Left cardiac atrium (tissue), 4 donors: ENCODE results near the gene MRPS26. TPM values are rescaled to one million over a fixed set of nuclear protein-coding genes. Genes with fewer than 3 reads are reported as not detected.
"Not testable (repeated sequence)": the region's sequence is repeated elsewhere in the genome, so short reads cannot be mapped to it uniquely, and the experiment has no call there.

ENCODE experiments used
- ATAC-seq, 2 donors: fragments of 200-7000 bp; cut with Tn5 transposase; one replicate each; pipeline ENCODE4 v1.9.1; 2020; ENCODE audit warnings: mild to moderate bottlenecking in 2 of 2, moderate library complexity in 2 of 2
- DNase-seq: peaks from one replicate; pipeline ENCODE4 v3.0.0-alpha.2; 2020
- intact Hi-C, 2 donors: fragments of 100-400 bp; cut with DNase I; formaldehyde crosslinking; loops; one replicate each; pipeline versions ENCODE4 v1.14.1 to v1.15.1; 2022 to 2023
- total RNA-seq, 2 donors: library from RNA; stranded (reverse); fragmentation: NEBNext Ultra II Directional; extraction: Animal tissue kit (Norgen Biotek cat#: 25700); gene quantifications; one replicate each; pipeline ENCODE4 v1.2.1, GENCODE V29; 2021
- donor health status: DM: no; HTN: yes; CAD: no.
- donor health status: DM: no; HTN: yes; CAD: no; lungs with severe emphysema.
- donor health status: DM: yes; HTN: yes; CAD: no.
- donor health status: Dilated cardiomyopathy.

Gene MRPS26
- total RNA-seq, 2 donors from 2014 or later, result 42.7 to 42.8 TPM

DNA sequence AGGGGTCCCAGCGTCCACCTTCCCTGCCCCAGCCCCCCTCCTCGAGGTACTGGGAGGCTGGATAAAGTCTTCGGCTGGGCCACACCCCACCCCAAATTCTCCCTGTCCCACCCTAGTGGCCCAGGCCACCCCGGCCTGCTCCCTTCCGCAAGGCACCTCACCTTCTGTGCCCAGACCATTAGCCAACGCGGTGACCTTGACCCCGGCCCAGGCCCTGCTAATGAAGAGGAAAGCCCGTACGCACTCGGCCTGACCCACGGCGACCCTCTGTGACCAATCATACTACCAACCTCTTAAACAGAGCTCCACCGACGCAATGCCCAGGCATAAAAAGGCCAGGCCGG, 25.4 kb downstream of the MRPS26 start:
- intact Hi-C loops, result no loop called here
- DNase-seq (no peak), ATAC-seq (no peak)

DNA sequence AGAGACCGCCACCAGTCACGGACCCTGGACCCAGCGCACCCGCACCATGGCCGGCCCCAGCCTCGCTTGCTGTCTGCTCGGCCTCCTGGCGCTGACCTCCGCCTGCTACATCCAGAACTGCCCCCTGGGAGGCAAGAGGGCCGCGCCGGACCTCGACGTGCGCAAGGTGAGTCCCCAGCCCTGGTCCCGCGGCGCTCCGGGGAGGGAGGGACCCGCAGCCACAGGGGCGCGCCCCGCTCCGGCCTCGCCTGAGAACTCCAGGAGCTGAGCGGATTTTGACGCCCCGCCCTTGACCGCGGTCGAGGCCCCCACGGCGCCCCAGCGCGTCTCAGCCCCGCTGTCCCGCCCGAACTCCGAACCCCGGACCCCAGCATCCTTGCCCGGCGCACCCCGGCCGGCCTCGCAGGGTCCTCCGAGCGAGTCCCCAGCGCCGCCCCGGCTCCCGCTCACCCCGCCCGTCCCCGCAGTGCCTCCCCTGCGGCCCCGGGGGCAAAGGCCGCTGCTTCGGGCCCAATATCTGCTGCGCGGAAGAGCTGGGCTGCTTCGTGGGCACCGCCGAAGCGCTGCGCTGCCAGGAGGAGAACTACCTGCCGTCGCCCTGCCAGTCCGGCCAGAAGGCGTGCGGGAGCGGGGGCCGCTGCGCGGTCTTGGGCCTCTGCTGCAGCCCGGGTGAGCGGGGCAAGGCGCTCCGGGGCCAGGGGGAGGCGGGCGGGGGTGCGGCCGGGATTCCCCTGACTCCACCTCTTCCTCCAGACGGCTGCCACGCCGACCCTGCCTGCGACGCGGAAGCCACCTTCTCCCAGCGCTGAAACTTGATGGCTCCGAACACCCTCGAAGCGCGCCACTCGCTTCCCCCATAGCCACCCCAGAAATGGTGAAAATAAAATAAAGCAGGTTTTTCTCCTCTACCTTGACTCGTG, 26.0 kb downstream of the MRPS26 start, which contains the start of gene OXT:
Gene OXT (plus strand): TSS at position 11 of the 920 bp plus-strand sequence. CDS start 36 bp downstream, at position 47.
- DNase-seq, result peak; percentile 66

DNA sequence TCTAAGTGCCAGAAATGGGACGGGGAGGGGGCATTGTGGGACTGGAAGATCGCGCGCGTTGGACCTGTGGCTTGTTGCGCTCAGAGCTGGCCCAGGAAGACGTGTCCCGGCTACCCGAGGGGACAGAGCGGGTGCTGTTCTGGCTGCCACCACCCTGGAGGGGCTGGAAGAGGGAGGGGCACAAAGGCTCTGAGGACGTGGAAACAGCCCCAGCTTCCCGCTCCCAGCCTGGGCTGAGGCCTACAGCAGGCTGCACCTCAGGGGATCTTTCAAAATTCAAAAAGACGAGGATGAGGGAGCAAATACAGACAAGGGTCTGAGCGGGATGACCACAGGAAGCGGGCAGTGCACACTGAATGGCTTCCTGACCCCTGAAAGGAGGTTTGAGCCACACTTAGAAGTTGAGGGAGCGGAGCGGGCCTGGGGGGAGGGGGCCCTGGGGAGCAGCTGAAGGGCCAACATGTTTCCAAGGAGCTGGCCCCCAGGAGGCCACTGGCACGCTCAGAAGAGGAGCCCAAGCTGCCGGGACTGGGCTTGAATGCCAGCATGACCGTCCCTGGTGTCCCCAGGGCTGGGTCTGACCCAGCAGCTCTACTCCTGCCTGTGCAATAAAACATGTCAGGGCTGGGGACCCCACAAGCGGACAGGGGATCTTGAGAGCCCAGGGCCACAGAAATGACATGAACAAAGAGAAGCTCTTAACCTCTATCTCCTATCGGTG, 26.8 kb downstream of the MRPS26 start:
- ATAC-seq (no peak), DNase-seq (no peak)
- intact Hi-C loops, result no loop called here

More for the DNA sequence above, 26.0 kb downstream of the MRPS26 start, which contains the start of gene OXT:
- intact Hi-C loops, result no loop called here
- peak; percentile 80 to 90 for ATAC-seq

DNA sequence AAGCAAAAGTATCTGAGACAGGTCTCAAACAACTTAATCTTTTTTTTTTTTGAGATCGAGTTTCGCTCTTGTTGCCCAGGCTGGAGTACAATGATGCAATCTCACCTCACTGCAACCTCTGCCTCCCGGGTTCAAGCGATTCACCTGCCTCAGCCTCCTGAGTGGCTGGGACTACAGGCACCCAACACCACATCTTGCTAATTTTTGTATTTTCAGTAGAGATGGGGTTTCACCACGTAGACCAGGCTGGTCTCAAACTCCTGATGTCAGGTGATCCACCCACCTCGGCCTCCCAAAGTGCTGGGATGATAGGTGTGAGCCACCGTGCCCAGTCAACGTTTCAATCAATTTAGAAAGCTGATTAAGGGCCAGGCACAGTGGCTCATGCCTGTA, 27.4 kb downstream of the MRPS26 start:
- ATAC-seq, DNase-seq, intact Hi-C loops: not testable (repeated sequence)

DNA sequence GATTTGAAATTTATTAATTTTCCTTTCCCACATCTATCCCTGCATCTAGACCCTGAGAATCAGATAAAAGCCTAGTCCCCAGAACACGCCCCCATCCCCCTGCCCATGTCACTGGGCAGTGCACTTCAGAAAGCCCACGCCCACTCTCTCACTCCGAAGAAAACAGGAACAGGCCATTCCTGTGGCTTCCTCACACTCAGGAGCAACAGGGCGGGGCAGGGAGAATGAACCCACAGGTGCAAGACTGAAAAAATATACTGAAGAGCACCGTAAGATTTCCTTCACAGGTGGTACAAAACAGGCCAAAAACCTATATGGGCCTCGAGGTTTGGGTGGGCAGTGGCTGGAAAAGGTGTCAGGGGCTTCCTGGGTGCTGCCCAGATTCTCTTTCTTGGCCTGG, 29.0 kb downstream of the MRPS26 start:
- intact Hi-C loops, result no loop called here
- DNase-seq (no peak), ATAC-seq (no peak)

DNA sequence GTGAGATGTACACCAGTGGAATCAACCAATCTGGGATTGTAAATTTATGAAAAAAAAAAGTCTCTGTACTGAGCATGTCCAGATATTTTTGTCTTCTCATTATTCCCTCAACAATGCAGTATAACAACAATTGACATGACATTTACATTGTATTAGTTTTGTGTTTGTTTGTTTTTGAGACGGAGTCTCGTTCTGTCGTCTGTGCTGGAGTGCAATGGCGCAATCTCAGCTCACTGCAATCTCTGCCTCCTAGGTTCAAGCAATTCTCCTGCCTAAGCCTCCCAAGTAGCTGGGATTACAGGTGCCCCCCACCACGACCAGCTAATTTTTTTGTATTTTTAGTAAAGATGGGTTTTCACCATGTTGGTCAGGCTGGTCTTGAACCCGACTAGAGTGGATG, 29.5 kb downstream of the MRPS26 start:
- intact Hi-C loops, ATAC-seq, DNase-seq: not testable (repeated sequence)

DNA sequence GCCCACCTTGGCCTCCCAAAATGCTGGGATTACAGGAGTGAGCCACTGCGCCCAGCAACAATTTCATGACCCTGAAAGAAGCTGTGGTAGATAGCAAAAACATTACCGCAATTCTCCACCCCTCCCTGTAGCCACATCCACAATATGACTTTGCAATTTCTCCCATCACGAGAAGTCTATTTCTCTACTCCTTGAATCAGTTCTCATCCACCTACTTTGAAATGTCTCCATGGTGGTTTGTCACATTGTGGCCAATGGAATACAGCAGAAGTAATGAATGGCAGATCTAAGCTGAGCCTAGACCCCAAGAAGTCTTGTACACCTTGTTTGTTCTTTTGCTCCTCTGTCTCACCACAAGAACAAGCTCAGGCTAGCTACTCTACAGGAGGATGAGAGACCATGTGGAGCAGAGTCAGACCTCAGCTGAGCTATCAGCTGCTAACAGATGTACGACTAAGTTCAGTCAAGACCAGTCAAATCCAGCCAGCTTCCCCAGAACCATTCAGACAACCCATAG, 31.8 kb downstream of the MRPS26 start:
- ATAC-seq, result no peak
- intact Hi-C loops, result no loop called here
- no peak for DNase-seq

DNA sequence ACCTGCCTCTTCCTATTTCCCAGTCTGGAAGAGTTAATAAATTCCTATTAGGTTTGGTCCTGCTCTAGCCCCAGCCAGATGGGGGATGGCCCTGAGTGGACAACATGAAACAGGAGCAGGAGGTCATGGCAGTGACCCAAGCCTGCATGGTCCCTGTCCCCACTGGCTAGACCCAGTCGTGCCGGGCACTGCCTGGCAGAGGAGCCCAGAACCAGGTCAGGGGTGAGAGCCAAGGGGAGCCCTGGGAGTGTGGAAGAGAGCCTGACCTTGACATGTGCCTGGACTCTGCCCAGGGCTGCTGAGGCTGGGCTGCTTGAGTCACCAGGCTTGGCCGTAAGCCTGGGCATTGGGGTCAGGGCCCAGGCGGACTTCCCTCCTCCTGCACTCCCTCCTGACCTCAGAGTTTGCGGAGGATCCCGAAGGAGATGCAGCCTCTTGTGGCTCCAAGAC, 35.1 kb downstream of the MRPS26 start:
- ATAC-seq, result peak; percentile 87 to 96
- intact Hi-C loops, result no loop called here

DNA sequence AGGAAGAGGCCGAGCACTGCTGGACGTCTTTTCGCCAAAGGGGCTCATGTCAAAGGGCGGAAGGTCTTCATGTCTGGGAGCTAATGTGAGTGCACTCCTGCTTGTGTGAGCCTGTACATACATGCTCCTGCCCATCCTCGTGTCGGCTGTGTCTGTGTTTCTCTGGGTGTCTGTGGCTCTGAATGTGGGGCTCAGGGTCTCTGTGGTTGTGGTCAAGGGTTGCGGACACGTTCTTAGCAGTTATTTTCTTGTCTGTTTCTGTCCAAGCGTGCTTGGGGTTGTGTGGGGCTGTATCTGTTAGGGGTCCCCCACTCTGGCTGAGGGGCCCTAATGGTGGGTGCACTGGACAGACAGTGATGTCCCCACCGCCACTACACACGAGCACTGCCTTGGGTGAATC, 35.8 kb downstream of the MRPS26 start:
- intact Hi-C loops, result no loop called here
- no peak for ATAC-seq

More for the DNA sequence above, 35.1 kb downstream of the MRPS26 start:
- peak; percentile 77 for DNase-seq

DNA sequence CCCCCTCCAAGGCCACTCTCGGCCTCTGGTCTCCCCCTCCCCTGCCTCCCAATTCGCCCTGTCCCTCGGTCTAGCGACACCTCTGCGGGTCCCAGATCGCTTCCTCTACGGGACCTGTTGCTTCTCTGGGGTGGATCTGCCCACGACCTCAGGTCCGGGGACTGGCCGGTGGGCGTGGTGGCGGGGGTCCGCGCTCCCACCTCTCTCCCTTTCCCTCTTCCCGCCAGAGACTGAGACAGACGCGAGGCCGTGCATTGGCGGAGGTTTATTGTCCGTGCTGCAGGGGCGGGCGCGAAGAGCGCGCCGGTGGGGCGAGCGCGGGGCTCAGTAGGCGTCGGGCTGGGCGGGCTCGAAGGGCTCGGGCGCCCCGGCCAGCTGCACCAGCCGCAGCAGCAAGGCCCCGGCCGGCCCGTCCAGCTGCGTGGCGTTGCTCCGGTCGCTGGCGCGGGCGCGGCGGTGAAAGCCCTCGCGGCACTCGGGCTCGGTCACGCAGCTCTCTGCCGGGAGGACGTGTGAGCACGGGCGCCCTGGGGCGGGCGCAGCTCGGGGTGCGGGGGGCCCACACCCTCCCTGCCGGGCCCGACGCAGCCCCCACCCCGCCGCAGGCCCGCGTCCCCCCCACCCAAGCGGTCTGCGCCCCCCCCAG, 36.6 kb downstream of the MRPS26 start:
- DNase-seq, result no peak
- peak; percentile 24 to 51 for ATAC-seq
- intact Hi-C loops, result no loop called here

More for the DNA sequence above, 35.8 kb downstream of the MRPS26 start:
- DNase-seq, result no peak

DNA sequence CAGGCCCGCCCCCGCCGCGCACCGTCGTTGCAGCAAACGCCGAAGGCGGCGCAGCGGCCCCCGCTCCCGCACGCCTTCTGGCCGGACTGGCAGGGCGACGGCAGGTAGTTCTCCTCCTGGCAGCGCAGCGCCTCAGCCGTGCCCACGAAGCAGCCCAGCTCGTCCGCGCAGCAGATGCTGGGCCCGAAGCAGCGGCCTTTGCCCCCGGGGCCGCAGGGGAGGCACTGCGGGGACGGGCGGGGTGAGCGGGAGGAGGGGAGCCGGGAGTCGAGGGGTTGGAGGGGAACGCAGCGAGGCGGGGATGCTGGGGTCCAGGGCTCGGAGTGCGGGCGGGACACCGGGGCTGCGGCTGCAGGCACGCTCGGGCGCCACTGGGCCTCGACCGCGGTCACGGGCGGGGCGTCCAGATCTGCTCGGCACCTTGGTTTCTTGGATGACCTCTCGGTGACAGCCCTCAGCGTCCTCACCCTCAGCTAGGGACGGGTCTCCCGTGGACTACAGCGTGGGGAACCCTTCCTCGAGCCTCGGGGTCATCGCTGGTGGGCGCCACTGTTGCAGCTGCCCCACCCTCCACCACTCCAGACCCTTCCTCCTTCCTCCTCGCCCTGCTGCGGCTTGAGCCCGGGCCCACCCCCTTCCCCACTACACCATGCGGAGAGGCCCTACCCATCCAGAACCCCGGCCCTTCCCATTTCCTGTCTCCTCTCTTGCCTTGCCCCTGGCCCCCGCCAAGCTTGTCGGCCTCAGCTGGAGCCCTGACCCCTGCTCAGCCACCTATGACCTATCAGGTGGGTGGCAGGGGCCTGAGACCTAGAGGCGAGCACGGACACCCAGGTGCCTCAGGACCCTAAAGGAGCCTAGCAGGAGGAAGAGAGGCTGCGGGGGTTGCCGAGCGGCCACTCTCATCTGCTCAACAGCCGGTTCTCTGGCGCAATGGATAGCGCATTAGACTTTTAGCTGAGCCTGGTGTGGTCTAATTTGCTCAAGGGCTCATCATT, 37.4 kb downstream of the MRPS26 start:
- no peak for DNase-seq
- peak in 1 of 2 donors; percentile 12 for ATAC-seq
- intact Hi-C loops, result no loop called here

DNA sequence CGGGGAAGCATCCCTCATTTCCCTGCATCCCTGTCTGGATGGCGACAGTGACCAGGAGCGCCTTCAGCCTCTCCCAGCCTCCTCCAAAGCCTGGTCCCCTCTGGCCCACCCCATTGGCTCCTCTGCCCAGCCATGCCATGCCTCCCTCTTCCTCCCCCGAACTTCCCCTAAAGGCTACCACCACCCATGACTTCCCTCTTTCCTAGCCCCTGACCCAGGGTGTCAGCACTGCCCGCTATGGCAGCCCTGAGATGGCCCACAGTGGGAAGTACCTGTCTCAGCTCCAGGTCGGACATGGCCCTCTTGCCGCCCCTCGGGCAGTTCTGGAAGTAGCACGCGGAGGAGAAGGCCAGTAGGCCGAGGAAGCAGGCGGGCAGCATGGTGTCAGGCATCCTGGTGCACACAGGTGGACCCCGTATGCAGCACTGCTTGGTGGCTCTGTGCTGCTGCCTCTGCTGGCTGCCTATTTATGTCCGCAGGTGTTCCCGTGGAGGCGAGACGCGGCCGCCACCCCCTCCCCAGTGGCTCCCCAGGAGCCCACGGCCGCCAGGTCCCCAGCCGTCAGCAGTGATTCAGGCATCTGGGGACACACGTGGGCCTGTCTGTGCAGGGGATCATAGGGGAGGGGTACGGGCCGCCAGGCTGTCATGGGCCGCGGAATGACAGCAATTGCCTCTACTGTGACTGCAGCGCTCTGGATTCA, 38.6 kb downstream of the MRPS26 start, which contains the start of gene AVP:
Gene AVP (minus strand): TSS at position 442 of the 703 bp plus-strand sequence. CDS start 50 bp downstream, at position 392.
- no peak for ATAC-seq
- no peak for DNase-seq

DNA sequence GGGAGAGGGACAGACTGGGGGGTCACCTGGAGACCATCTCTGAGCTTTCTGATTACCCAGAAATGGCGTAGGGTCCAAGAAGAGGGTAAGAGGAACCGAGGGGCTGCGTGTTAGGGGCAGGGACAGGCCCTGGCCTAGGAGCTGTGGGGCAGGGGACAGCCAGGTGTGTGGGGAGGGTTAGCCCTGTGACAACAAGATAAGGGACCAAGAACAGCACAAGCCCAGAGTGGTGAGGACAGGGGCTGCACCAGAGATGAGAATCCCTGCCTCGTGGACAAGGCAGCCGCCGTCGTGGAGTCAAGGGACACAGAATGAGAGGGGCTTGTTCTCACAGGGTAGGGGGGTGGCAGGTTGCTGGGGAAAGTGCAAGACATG, 39.1 kb downstream of the MRPS26 start:
- intact Hi-C loops, result no loop called here
- ATAC-seq (no peak), DNase-seq (no peak)

More for the DNA sequence above, 38.6 kb downstream of the MRPS26 start, which contains the start of gene AVP:
- intact Hi-C loops, result no loop called here

DNA sequence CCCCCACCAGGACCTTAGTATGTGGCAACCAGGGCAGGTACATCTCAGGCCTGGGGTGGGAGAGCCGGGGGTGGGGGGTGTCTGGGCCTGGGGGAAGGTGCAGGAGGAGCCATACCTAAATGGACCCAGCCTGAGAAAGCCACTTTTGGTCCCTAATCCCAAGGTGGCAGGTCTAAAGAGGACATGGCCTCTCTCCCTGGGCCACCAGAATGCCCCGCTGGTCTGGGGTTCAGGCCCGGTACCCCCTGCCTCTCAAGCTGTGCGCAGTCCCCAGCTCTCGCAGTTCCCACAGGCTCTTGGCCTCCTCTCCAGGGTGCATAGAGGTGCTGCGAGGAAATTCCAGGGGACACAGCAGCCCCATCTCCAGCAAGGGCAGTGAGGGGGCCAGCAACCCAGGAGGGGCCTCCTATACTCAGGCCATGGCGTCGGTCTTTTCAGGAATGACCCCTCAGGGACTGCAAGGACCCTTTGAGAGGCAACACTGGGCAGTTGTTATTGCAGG, 39.8 kb downstream of the MRPS26 start:
- intact Hi-C loops, result no loop called here
- no peak for ATAC-seq
- no peak for DNase-seq

DNA sequence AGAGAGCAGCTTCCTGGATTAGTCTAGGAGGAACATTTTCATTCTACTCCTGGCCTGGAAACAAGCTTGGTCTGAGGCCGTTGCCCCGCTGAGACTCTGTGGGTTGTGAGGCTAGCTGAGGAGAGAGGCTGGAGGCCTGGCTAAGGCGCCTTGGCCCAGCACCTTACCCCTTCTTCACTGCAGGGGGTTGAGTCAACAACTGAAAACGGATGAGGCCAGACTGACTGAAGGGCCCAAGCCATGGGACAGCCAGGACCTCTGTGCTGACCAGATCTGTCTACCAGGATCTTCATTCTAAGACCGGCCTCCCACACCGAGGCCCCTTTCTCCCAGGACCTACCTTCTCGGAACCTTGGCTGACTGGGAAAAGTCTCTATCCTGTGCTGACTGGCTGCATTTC, 42.2 kb downstream of the MRPS26 start:
- DNase-seq (no peak), ATAC-seq (no peak)
- intact Hi-C loops, result no loop called here

DNA sequence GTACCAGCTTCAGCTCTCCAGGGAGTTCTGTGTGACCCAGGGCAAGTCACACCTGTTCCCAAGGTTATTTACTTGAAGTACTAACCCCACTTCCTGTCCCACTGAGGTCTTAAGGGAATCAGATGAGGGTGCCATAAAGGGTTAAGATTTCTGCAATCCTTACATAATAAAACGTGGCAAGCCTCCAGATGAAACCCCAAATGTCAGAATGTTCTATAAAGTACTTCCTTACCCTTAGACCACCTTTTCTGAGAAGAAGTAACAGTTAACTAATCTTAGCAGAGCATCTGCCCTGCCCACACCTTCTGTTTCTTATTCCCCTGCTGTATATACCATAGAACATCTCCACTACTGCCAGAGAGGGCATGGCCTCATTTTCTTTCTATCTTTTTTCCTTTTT, 44.7 kb downstream of the MRPS26 start:
- no peak for ATAC-seq
- intact Hi-C loops, result no loop called here
- DNase-seq, result no peak
